Smooth muscle cell of the coronary artery (primary cell): Measurements from ENCODE around the gene BTBD10. TPM values are rescaled to one million over a fixed set of nuclear protein-coding genes. Genes with fewer than 3 reads are reported as not detected.

Experiments used
- total RNA-seq: library from RNA; depleted of rRNA; stranded (reverse); fragments of >200 nt; gene quantifications from 2 replicates; pipeline ENCODE4 v1.2.3, GENCODE V29; 2014; ENCODE audit warnings: low replicate concordance

Gene BTBD10
- total RNA-seq, result 76.4 and 89.0 TPM in 2 replicates

DNA sequence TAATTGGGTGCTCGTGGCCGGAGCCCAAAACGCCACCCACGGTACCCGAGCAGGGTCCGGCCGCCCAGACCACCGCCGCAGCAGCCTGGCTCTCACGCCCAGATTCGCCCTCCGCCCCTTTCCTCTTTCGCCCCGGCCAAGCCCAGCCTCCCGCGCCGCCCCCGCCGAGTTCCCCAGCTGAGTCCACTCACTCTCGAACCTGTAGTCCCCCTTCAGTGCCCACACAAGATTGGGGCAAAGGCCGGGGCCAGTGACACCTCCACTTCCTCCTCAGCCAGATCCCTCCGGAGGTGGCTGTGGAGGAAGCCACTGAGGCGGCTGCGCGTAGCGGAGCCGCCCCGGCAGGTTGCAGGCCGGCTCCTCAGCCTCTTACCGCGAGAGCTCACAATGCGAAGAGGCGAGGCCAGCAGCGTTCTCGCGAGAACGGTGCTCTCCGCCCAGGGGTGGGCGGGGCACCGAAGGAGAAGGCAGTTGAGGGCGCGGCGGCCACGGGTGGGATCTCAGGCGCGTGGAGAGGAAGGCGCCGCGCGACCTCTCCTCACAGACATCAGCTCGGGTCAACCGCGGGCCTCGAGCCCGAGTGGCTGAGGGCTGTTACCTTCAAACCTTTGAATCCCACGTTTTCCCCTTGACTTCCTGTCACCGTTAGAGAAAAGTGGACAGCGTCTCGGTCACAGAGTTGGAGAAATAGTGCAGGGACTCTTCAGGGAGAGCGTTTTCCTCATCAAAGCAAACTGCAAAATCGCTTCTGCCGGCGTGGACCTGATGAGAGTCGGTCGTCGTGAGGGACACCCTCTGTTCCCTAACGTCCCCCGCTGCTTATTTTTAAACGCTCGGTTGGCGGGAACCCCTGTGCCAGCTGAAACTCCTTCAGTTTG, at the start of gene BTBD10:
TSS of gene BTBD10 (minus strand) at position 322 of the 878 bp plus-strand sequence. CDS start 18,098 bp downstream, outside the sequence.

DNA sequence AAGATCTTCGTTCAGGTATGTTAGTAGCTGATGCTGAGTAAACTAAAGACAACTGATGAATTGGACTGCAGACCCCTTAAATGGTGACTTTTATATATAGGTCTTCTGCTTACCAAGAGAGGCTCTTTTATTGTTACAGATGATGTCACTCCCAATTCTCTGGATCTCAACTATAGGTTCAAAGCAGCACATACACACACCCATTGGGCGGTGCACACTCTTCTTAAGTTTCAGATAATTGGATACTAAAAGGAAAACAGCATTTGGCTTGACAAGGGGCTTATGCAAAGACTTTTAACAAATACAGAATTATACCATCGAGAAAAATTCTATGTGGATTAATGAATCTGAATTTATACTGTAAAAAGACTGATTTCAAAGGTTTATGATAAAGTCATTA, 32.9 kb upstream of the BTBD10 start, which contains the start of gene PTH:
TSS of gene PTH (minus strand) at position 69 of the 400 bp plus-strand sequence. CDS start 3,142 bp downstream, outside the sequence.

Other genes with a start within 250 kb of the BTBD10 start
- 10.6 and 17.9 TPM in 2 replicates for gene BMAL1, start 185.4 kb downstream of the BTBD10 start, total RNA-seq
- gene PTH, start 32.8 kb upstream of the BTBD10 start, total RNA-seq, result not detected in 2 replicates
- gene FAR1, start 205.4 kb upstream of the BTBD10 start, total RNA-seq, result 42.5 and 45.3 TPM in 2 replicates